Measurements from ENCODE around the gene PDE4D.

Gene PDE4D

GRCh38 chr5:59693492-59694309, 199.8 kb downstream of the PDE4D start:
- DNase-seq (ENCODE audit: low read depth): no peak

DNA sequence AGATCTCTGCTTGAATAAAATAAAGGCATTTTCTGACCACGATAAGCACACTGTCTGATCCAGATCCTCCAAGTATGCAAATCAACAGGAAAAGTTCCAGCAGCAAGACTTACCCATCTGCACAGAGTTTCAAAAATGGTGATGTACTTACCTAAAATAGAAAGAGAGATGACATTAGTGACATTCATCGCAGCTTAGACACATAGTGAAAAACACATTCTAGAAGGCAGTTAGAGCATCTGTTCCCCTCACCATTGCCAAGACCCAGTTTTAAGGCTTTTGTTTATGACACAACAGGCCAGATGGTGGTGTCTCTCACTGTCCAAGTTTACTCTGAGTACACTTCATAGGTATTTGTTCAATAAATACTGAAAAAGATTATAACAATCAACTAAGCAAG, 207.7 kb downstream of the PDE4D start:
- DNase-seq (ENCODE audit: low read depth): no peak
- H3K4me3 ChIP-seq (ENCODE audit: low read length): no peak overlapping the region
- TF ChIP-seq, protein P1, sequence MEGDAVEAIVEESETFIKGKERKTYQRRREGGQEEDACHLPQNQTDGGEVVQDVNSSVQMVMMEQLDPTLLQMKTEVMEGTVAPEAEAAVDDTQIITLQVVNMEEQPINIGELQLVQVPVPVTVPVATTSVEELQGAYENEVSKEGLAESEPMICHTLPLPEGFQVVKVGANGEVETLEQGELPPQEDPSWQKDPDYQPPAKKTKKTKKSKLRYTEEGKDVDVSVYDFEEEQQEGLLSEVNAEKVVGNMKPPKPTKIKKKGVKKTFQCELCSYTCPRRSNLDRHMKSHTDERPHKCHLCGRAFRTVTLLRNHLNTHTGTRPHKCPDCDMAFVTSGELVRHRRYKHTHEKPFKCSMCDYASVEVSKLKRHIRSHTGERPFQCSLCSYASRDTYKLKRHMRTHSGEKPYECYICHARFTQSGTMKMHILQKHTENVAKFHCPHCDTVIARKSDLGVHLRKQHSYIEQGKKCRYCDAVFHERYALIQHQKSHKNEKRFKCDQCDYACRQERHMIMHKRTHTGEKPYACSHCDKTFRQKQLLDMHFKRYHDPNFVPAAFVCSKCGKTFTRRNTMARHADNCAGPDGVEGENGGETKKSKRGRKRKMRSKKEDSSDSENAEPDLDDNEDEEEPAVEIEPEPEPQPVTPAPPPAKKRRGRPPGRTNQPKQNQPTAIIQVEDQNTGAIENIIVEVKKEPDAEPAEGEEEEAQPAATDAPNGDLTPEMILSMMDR (IDR thresholded peaks at IDR 0.05; ENCODE audit: insufficient read depth, low read depth, low read length, missing control alignments): no peak

More at GRCh38 chr5:59693492-59694309, 199.8 kb downstream of the PDE4D start:
- TF ChIP-seq, protein P1 (IDR thresholded peaks at IDR 0.05; ENCODE audit: insufficient read depth, low read depth, low read length, missing control alignments): no peak
- no peak overlapping the region for H3K4me3 ChIP-seq (ENCODE audit: low read length)

DNA sequence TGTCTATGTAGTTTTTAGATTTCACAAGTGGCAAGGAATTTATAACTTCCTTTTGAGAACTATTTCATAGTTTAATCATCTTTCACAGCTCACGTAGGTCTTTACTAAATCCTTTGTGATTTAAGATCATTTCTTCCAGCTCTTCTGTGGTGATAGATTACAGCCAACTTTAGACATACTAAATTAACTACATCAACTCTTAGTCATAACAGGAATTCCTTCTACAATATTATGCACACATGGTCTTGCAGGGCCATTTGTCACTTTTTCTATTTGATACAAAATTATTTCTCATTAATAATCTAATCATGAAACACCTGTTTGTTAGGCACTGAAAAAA, 208.4 kb downstream of the PDE4D start:
- no peak for DNase-seq (ENCODE audit: low read depth)
- no peak overlapping the region for H3K4me3 ChIP-seq (ENCODE audit: low read length)
- TF ChIP-seq, protein P1 (IDR thresholded peaks at IDR 0.05; ENCODE audit: insufficient read depth, low read depth, low read length, missing control alignments): no peak

DNA sequence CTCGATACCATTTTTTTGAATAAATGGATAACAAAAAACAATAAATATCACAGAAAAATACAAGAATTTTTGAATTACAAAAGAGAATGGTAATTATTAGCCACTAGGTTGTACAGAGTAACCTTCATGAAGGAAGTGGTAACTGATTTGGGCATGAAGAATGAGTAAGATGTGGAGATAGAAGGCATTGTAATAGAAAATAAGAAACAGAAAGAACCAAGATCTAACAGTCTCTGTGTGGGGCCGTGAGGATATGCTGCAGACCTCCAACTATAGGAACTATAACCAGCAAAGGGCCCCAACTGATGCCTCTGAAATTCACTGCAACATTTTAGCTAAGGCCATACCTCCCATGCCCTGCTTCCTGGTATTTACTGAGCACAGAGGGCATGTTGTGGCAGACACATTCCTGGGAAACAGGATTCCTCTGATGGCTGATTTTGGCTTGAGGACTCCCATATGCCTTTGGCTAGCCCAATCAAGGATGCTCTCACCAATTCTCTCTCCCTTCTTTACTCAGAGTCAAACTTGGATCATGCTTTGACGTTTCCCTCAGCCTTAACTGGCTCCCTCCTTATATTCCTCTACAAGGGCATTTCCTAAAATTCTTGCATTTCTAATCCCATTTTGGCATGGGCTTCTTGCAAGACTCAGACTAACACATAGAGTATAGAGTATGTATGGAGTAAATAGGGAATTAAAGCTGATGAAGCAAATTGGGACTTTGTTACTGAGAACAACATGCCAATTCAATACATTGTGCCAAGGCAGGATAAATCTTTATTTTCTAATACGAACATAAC, 208.9 kb downstream of the PDE4D start:
- DNase-seq (ENCODE audit: low read depth): peak; percentile 46
- TF ChIP-seq, protein P1 (IDR thresholded peaks at IDR 0.05; ENCODE audit: insufficient read depth, low read depth, low read length, missing control alignments): no peak
- no peak overlapping the region for H3K4me3 ChIP-seq (ENCODE audit: low read length)

DNA sequence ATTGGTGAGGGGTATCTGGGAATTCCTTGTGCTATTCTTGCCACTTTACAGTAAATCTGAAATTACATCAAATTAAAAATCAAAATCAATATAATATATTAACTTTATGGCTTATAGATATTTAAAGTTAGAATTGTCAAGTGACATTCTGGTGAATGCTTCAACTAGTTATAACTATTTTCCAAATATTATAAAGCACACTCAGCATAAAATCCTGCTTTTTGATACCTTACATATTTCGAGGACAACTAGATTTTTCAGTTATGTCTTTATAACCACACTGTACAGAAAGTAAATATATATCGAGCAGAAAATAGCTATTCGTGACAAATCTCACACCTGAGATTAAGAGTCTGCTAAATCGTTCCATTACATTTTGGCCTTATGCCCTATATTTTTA, 210.2 kb downstream of the PDE4D start:
- no peak overlapping the region for H3K4me3 ChIP-seq (ENCODE audit: low read length)
- no peak for DNase-seq (ENCODE audit: low read depth)
- TF ChIP-seq, protein P1 (IDR thresholded peaks at IDR 0.05; ENCODE audit: insufficient read depth, low read depth, low read length, missing control alignments): no peak

DNA sequence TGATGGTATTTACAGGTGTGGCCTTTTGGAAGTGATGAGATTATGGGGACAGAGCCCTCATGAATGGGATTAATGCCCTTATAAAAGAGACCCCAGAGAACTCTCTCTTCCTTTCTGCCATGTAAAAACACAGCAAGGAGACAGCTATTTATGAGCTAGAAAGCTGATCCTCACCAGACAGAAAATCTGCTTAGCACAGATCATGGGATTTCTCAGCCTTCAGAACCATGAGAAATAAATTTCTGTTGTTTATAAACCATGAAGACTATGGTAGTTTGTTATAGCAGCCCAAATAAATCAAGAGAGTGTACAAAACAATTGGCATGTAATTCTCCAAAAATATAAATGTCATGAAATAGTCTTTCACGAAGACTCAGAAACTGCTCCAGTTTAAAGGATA, 211.0 kb downstream of the PDE4D start:
- no peak for DNase-seq (ENCODE audit: low read depth)
- TF ChIP-seq, protein P1 (IDR thresholded peaks at IDR 0.05; ENCODE audit: insufficient read depth, low read depth, low read length, missing control alignments): no peak
- H3K4me3 ChIP-seq (ENCODE audit: low read length): no peak overlapping the region

All from epithelial cell of esophagus (primary cell).